ELR (cell line): ENCODE measurements around the gene PSORS1C1.
"Not testable (repeated sequence)": the region's sequence is repeated elsewhere in the genome, so short reads cannot be mapped to it uniquely, and the experiment has no call there.

ENCODE experiments used
- DNase-seq: peaks from one replicate; pipeline ENCODE4 v3.0.0-alpha.2; 2015; ENCODE audit warnings: low read depth

Gene PSORS1C1, protein sequence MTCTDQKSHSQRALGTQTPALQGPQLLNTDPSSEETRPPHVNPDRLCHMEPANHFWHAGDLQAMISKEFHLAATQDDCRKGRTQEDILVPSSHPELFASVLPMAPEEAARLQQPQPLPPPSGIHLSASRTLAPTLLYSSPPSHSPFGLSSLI

DNA sequence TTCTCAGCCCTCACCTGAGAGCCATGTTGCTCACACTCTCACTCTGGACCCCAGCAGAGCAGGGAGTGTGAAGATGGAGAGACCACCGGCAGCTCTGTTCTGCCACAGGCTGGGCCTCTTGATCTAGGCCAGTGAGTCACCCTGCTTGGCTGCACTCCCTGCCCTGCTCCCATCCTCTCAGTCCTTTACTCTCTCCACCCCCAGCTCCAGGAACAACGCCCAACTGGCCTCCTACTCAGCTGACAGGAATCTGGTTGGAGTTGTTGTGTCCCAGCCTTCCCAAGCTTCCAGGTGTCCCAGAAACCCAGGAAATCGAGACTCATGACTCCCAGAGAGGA is at the start of gene PSORS1C1:
Gene PSORS1C1, plus strand, starts transcription at position 260 of the 338 bp plus-strand sequence. CDS start 14,833 bp downstream, outside the sequence.
- DNase-seq, result peak; percentile 96

DNA sequence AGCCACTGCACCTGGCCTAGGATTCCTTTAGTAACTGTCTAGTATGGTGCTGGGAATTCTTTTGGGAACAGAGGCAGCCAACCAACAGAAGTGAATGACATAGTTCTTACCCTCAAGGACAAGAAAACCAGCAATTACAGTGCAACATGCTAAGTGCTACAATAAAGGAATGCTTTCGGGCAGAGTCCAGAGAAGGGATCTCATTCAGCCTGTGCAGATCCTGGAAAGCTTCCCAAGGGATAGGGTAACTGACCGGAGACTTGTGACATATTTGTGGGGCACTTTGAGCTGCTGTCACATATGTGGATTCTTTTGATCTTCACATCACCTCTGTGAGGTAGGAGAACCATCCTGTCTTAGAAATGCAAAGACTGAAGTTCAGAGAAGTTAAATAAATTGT is 49.0 kb upstream of the PSORS1C1 start:
- no peak for DNase-seq

DNA sequence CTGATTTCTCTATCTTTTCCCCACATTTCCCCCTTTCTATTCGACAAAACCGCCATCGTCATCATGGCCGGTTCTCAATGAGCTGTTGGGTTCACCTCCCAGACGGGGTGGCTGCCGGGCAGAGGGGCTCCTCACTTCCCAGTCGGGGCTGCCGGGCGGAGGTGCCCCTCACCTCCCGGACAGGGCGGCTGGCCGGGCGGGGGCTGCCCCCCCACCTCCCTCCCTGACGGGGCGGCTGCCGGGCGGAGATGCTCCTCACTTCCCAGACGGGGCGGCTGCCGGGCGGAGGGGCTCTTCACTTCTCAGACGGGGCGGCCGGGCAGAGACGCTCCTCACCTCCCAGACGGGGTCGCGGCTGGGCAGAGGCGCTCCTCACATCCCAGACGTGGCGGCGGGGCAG is 47.6 kb upstream of the PSORS1C1 start:
- not testable (repeated sequence) for DNase-seq

DNA sequence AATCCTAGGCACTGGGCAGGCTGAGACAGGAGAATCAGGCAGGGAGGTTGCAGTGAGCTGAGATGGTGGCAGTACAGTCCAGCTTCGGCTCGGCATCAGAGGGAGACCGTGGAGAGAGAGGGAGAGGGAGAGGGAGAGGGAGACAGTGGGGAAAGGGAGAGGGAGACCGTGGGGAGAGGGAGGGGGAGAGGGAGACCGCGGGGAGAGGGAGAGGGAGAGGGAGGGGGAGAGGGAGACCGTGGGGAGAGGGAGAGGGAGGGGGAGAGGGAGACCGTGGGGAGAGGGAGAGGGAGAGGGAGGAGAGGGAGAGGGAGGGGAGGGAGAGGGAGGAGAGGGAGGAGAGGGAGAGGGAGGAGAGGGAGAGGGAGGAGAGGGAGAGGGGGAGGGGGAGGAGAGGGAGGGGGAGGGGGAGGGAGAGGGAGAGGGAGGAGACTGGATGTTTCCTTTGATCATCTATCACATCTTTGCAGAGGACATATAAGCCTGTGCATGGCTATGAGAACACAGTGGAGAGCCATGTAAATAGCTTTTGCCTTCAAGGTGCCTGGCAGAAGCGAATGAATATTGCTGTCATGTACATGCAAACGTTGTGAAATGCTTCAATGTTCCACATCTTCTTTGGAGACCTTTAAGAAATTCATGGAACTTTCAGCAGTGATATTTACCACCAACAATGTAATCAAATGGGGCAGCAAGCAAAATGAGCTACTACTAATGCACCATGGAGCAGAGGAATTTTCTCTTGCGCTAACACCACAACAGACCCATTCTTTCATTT is 46.5 kb upstream of the PSORS1C1 start:
- not testable (repeated sequence) for DNase-seq

DNA sequence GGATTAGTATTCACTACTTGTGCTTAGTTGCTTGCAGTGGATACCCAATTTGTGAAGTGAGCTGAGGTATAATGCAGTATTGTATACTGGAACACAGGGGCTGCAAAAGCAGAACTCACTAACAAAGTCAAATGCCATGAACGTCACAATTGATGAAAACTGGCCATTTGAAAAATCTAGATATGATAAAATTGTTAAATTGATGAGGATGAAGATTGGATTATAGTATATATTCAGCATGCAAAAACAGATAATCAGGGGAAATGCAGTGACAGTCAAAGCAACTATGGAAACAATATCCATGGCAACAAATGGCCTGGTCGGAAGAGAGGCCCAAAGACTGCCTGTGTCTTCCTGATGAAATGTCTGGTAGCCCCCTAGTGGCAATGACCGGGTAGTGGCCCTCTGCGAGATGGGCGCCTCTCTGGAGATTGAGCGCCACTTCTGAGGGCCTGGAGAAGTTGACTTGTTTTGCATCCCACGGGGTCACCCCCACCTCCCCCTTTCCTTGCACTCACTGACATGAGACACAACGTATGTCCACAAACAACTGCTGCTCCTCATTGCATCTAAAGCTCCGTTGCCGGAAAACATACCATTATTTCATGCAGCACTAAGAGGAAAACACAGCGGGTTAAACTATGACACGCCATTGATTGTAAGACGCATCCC is 45.8 kb upstream of the PSORS1C1 start:
- DNase-seq, result peak; percentile 87

DNA sequence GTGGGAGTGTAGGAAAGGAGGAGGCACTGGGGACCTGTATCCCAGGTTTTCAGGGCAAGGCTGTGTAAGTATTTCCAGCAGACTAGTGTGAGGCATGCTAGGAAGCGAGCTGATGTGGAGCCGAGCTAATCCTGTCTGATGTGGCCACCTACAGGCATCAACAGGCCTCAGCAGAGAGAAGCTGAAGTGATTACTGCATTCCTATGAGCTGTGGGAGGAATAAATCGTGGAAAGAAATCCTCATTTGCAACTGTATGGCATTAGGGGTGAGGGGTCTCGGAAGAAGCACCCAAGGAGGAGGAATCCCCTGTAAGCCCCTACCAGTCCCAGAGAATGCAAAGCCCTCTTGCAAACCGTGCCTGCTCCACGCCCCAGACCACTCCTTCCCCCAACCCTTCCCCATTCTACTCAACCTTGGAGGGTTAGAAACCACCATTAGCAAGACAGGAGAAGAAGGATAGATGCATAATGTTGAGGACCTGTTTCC is 43.8 kb upstream of the PSORS1C1 start:
- DNase-seq, result peak; percentile 81

DNA sequence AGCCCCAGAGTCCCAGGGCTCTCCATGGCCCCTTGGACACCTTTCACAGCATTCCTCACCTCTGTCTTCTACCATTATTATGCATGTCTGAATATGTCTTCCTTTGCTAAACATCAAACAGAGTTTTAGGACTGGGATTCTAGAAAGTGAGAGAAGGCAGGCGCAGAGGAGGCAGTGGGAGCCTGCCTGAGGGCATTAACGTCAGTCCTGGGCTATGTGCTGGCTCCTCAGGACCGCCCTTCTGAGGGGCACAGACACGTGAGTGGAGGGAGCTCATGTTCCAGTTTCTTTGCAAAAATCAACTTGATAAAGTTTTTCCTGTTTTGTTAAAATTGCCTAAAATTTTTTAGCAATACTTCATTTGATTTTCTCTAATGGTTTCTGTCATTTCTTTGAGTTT is 40.2 kb upstream of the PSORS1C1 start:
- peak; percentile 25 for DNase-seq

DNA sequence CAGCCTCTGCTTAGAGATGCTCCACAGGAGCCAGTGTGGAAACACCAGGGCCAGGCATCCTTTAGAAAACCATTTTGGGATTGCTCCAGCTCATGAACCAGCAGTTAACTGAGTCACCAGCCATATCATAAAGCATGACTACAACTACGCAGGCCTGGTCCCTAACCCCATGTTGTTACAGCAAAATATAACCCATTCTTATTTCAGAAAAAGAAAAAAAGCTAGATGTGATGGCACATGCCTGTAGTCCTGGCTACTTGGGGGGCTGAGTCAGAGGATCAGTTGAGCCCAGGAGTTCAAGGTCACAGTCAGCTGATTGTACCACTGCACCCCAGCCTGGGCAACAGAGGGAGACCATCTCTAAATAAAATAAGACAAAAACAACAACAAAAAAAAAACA is 39.1 kb upstream of the PSORS1C1 start:
- DNase-seq, result peak; percentile 86

DNA sequence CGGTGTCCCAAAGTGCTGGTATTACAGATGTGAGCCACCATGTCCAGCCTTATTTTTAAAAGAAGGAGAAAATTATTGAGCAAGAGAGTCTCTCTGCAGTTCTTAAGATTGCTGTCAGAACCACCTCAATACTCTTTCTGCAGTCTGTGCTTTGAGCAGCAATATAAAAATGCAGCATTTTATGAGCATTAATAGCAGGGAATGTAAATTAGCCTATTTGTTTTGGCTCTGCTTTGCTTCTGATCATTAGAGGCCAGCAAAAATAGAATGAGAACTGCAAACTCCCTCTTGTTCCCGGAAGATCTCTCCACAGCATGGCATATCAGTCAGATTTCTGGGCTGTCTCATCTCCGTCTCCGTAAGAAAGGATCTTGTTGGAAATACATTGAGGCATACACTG is 38.0 kb upstream of the PSORS1C1 start:
- no peak for DNase-seq

DNA sequence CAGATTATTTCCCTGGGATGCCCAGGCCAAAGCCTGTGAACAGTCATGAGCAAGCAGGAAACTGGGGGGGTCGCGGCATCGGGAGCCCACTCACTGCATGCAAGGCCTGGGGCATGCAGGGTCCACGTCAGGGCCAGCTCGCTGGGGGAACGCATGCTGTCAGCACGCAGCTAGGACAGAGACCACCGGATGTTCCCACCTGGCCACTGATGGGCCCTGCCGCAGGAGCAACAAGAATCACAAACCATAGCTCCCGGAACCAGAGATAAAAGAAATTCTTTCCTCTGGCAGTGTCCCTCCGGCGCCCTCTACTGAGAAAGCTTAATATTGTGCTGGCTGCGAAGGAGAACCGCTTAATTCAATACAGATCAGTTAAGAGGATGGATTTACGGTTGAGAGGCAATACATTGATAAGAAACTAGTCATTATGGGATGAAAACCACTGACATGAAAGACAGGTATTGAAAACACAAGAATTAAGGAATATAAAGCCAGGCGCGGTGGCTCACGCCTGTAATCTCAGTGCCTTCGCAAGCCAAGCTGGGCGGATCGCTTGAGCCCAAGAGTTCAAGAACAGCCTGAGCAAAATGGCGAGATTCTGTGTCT is 34.8 kb upstream of the PSORS1C1 start:
- DNase-seq, result peak; percentile 81

DNA sequence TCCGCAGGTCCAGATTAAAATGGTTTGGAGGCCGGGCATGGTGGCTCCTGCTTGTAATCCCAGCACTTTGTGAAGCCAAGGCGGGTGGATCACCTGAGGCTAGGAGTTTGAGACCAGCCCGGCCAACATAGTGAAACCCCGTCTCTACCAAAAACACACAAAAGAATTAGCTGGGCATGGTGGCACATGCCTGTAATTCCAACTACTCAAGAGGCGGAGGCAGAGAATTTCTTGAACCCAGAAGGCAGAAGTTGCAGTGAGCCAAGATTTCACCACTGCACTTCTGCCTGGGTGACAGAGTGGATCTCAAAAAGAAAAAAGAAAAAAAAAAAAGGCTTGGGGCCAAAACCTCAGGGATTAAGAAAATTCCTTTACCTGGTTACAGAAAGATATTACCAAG is 32.7 kb upstream of the PSORS1C1 start:
- no peak for DNase-seq

DNA sequence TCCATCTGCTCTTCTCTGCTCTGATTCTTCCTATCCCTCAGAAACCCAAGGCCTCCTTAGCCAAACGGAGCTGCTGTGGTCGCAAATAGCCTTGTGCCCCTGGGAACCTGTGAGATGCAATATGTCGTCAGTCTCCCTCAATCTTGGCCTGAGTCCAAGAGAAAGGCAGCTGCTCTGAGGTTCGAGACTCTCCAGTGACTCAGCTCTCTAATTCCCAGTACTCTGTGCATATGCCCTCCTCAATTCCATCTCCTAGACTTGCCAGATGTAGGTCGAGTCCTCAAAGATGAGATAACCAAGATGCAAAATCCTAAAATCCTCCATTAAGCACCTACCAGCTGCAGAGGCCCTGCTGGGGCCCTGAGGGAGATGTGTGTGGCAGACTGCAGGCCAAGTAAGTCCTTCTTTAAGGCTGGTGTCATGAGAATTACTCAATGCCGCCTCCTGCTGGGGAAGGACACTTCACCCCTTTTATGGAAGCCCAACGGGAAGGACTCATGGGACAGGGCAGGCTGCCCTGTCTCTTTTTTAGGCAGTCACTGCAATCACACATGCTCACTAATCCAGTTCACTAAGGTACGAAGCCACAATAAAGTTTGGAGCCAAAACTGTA is 30.8 kb upstream of the PSORS1C1 start:
- DNase-seq, result peak; percentile 61

DNA sequence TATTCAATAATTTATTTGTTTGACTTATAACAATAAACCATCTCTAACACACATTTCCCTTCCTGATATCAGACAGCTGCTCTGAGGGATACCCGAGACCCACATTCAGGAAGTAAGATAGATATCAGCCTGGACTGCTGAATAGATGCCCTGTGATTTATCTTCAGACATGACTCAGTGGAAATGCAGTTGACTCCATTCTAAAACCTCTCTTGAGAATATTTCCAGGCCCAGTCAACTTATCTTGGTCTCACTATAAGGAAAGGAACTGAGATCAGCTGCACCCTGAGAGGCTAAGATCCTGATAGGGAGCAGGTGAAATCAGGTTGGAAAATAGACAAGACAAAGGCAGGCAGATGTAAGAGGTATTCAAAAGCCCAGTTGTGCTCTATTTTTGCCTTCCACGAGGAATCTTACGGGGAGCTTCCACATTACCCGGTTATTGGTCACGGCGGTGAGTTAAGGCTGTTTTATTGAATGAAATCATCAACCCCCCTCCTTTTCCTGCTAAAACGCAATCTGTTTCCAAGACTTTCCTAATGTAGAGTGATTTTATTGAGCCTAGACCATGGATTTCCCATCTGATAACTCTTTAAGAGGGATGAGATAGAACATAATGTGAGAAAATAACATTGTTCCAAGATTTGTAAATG is 27.7 kb upstream of the PSORS1C1 start:
- peak; percentile 90 for DNase-seq

DNA sequence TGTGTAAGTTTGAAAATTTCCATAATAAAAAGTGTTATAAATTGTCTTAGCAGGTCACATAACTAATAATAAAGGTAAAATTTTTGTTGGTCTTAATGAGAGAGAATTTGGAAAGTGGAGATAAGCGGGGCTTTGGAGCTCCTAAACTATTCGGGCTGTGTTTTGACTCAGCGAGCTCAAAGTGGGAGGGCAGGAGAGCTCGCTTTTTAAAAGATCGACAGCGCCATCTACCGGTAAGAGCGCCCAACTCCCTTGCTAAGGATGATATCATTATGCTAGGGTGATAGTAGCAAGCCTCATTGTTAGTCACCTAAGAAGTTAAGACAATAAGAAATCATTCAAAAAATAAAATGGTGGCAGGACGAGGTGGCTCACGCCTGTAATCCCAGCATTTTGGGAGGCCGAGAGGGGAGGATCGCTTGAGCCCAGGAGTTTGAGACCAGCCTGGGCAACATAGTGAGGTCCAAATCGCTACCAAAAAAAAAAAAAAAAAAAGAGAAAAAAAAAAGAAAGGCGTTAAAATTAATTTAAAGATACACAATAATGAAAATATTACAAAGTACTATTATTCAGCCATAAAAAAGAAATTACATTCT is 27.0 kb upstream of the PSORS1C1 start:
- peak; percentile 92 for DNase-seq

DNA sequence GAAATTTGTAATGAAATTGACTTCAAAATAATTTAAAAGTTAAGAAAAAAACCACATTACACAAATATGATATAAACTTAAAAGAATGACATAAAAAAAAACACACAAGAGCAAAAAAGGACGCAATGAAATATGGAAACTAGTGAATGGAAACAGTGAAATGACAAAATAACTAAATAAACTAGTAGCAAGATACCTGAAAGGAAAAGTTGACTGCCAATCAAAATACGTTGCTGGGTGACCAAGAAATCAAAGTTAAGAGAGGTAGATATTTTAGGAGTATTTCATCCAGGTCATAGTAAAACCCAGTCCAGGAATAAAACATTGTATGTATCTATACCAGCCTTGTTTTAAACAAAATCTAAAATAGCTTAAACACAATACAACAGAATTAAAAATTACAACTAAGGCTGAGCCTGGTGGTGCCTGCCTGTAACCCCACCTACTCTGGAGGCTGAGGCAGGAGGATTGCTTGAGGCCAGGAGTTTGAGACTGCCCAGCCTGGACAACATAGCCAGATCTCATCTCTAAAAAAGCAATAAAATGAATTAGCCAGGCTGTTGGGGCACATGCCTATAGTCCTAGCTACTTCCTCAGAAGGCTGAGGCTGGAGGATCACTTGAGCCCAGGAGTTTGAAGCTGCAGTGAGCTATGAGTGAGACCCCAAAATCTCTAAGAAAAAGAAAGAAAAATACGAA is 24.2 kb upstream of the PSORS1C1 start:
- no peak for DNase-seq

DNA sequence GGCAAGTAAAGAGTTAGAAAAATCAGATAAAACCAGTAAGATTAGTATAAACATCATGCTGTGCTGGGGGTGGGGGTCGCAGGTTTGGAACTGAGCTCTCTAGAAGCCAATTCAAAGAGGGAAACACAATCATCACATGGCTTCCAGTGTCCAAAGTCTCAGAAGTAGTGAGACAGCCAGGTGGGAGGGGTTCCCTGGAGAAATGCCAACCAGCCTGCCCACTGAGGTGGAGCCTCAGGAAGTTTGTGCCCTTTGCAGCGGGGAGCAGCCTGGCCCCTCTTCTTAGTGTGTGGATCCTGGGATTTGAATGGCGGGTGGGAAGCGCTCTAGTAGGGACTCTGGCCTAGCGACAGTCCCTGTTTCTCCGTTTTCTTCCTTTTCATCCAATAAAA is 23.6 kb upstream of the PSORS1C1 start:
- DNase-seq, result no peak

DNA sequence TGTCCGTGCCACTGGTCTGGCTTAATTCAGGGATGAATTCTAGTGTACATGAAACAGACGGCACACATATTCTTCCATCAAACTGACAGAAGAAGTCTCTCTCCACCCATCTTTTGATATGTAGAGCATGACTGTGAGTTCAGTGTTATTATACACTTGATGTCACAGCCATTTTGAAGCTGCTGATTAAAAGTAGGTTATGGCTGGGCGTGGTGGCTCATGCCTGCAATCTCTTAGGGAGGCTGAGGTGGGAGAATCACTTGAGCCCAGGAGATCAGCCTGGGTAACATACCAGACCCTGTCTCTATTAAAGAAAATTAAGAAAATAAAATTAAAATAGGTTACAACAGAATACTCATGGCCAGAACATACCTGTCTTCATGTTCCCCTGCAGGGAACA is 22.9 kb upstream of the PSORS1C1 start:
- no peak for DNase-seq

DNA sequence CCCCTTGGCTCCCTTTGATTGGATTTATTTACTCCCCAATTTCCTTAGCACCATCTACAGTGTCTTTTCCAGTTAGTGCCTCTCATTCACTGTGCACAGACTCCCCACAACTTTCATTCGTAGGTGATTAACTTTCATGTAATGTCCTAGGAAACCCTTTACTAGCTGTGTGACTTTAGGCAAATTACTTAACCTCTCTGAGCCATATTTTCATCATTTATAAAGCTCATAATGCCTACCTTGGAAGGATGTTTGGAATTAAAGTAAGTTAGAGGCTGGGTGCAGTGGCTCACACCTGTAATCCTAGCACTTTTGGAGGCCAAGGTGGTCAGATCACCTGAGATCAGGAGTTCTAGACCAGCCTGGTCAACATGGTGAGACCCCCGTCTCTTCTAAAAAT is 22.4 kb upstream of the PSORS1C1 start:
- no peak for DNase-seq

DNA sequence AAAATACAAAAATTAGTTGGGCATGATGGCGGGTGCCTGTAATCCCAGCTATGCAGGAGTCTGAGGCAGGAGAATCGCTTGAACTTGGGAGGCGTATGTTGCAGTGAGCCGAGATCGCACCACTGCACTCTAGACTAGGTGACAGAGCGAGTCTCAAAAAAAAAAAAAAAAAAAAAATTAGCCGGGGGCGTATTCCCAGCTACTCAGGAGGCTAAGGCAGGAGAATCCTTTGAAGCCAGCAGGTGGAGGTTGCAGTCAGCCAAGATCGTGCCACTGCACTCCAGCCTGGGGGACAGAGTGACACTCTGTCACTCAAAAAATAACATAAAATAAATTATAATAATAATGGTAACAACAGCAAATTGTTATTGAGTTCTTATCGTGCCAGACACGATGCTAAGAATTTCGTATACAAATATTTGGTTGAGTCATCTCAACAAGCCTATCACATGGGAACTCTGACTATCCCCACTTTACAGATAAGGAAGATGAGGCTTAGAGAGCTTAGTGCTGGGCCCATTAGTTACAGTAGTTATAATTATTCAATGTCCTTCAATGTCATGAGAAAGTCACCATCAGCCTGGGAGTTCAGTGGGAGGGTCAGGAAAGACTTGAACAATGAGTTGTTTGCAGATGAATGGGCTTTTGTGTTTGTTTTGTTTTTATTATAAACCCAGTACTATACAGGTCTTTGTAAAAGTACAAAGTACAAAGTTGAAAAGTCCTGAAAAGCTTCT is 21.7 kb upstream of the PSORS1C1 start:
- DNase-seq, result no peak

DNA sequence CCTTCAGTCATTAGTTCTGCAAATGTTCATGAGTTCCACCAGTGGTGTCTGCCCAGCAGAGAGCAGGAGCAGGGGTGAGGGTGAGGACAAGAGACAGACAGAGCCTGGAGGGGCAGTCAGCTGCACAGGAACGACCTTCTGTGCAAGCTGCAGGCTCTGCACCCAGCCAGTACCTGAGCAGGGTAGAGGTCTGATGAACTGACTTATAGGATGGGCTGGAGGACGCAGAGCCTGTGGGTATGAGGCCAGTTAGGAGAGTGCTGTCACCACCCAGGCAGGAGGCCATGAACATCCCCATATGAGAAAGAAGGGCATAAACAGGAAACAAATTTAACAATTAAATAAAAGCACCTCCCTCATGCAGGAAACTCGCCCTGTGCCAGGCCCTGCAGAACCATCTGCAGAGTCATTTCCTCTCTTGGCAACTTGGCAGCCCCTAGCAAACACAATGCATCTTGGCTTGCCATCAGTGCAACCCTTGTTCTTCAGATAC is 20.2 kb upstream of the PSORS1C1 start:
- DNase-seq, result no peak
